HG03039 (cell line): ENCODE results near the gene HIVEP3.

Experiments
- ATAC-seq: cut with Tn5 transposase; IDR thresholded peaks from one replicate; pipeline ENCODE4 v1.9.1; 2021; ENCODE audit warnings: mild to moderate bottlenecking, moderate library complexity; ENCODE audit not compliant: unreplicated experiment

Gene HIVEP3

GRCh38 chr1:41528726-41529605 is 389.8 kb downstream of the HIVEP3 start:
- no peak for ATAC-seq

GRCh38 chr1:41528106-41528505 is 390.6 kb downstream of the HIVEP3 start:
- ATAC-seq: no peak

- ATAC-seq: no peak
These were observed 391.7 kb downstream of the HIVEP3 start for GRCh38 chr1:41526956-41527561.

- ATAC-seq: no peak
These were observed 392.7 kb downstream of the HIVEP3 start for GRCh38 chr1:41525891-41526587.

- ATAC-seq: no peak
These were observed 393.7 kb downstream of the HIVEP3 start for GRCh38 chr1:41524676-41525675.

- ATAC-seq: no peak
These were observed 394.6 kb downstream of the HIVEP3 start for GRCh38 chr1:41523949-41524675.

- no peak for ATAC-seq
These were observed 395.7 kb downstream of the HIVEP3 start for GRCh38 chr1:41523071-41523470.

- no peak for ATAC-seq
These were observed 397.0 kb downstream of the HIVEP3 start for GRCh38 chr1:41521766-41522165.

GRCh38 chr1:41520951-41521752 is 397.6 kb downstream of the HIVEP3 start:
- ATAC-seq: no peak

- no peak for ATAC-seq
These were observed 399.1 kb downstream of the HIVEP3 start for GRCh38 chr1:41519667-41520066.

- no peak for ATAC-seq
These were observed 400.3 kb downstream of the HIVEP3 start for GRCh38 chr1:41518471-41518870.

GRCh38 chr1:41517062-41517438 is 401.7 kb downstream of the HIVEP3 start:
- no peak for ATAC-seq

- peak; percentile 70 for ATAC-seq
These were observed 402.3 kb downstream of the HIVEP3 start for GRCh38 chr1:41516168-41517061.

- ATAC-seq: no peak
These were observed 402.9 kb downstream of the HIVEP3 start for GRCh38 chr1:41515778-41516167.

- no peak for ATAC-seq
These were observed 403.5 kb downstream of the HIVEP3 start for GRCh38 chr1:41515131-41515678.

- ATAC-seq: no peak
These were observed 404.3 kb downstream of the HIVEP3 start for GRCh38 chr1:41514381-41514780.

GRCh38 chr1:41513383-41513735 is 405.4 kb downstream of the HIVEP3 start:
- ATAC-seq: no peak
